ENCODE results near the gene PABPN1L. TPM values are rescaled to one million over a fixed set of nuclear protein-coding genes. Genes with fewer than 3 reads are reported as not detected.

PABPN1L gene
- total RNA-seq, 2 experiments from 2014 or later, result not detected

- Mint-ChIP-seq H3K9me3 (no peaks in the 10 kb centered on the region), H3K4me3 (no peak overlapping the region), H3K36me3 (ENCODE audit: low read depth) (no peaks in the 10 kb centered on the region), H3K4me1 (ENCODE audit: low read depth) (no peaks in the 10 kb centered on the region), H3K27ac (no peak overlapping the region), H3K27me3 (peaks cover 11% of the 10 kb centered on the region)
- Histone ChIP-seq H3K4me1 (ENCODE audit: insufficient read depth, low read length) (peaks cover 6% of the 10 kb centered on the region), H3K4me3 (ENCODE audit: low read length) (no peak overlapping the region), H3K27ac (ENCODE audit: low read depth in 1 of 2, low read length in 2 of 2) (no peak overlapping the region), H3K27me3 (ENCODE audit: control insufficient read depth in 1 of 2, insufficient read depth in 2 of 2, low read length in 2 of 2) (peaks cover 13 to 15% of the 10 kb centered on the region in 2 experiments), H3K36me3 (ENCODE audit: insufficient read depth, low read length) (no peaks in the 10 kb centered on the region), H3K9me3 (ENCODE audit: control insufficient read depth in 1 of 2, insufficient read depth in 1 of 2, low read length in 2 of 2) (peaks cover 0 to 5% of the 10 kb centered on the region in 2 experiments)
- POLR2A ChIA-PET, result interaction anchor here (1.1 kb wide), 1 partner anchor 11 kb away, joined by 3 read pairs; no protein-coding TSS in a partner anchor
- intact Hi-C loops (cut with DNase I, micrococcal nuclease), result no loop called here
- ATAC-seq (ENCODE audit: poor library complexity) (no peak), DNase-seq (no peak)
- TF ChIP-seq CTCF (IDR thresholded peaks at IDR 0.05), result no peak
- CTCF ChIA-PET, result no interaction called here
These were observed 2.7 kb upstream of the PABPN1L start for GRCh38 chr16:88868974-88869672.

GRCh38 chr16:88867581-88868246, 1.3 kb upstream of the PABPN1L start:
- DNase-seq (no peak), ATAC-seq (ENCODE audit: poor library complexity) (no peak)
- no peak overlapping the region for H3K27ac Mint-ChIP-seq
- intact Hi-C loops (cut with DNase I, micrococcal nuclease), result no loop called here
- H3K36me3 ChIP-seq (ENCODE audit: insufficient read depth, low read length), result peaks cover 4% of the 10 kb centered on the region
- peaks cover under 1% of the 10 kb centered on the region for H3K36me3 Mint-ChIP-seq (ENCODE audit: low read depth)
- H3K4me1 Mint-ChIP-seq (ENCODE audit: low read depth), result no peaks in the 10 kb centered on the region
- H3K27me3 Mint-ChIP-seq, result peaks cover 11% of the 10 kb centered on the region
- H3K27ac ChIP-seq (ENCODE audit: low read depth in 1 of 2, low read length in 2 of 2), result no peak overlapping the region
- peaks cover 13 to 15% of the 10 kb centered on the region in 2 experiments for H3K27me3 ChIP-seq (ENCODE audit: control insufficient read depth in 1 of 2, insufficient read depth in 2 of 2, low read length in 2 of 2)
- peaks cover 6% of the 10 kb centered on the region for H3K4me1 ChIP-seq (ENCODE audit: insufficient read depth, low read length)
- no peaks in the 10 kb centered on the region for H3K9me3 ChIP-seq (ENCODE audit: control insufficient read depth in 1 of 2, insufficient read depth in 1 of 2, low read length in 2 of 2)
- TF ChIP-seq CTCF (IDR thresholded peaks at IDR 0.05), result no peak
- no peak overlapping the region for H3K4me3 ChIP-seq (ENCODE audit: low read length)
- no peak overlapping the region for H3K4me3 Mint-ChIP-seq
- H3K9me3 Mint-ChIP-seq, result no peaks in the 10 kb centered on the region
- CTCF ChIA-PET, result no interaction called here
- POLR2A ChIA-PET, result no interaction called here

GRCh38 chr16:88865742-88866141, 718 bp downstream of the PABPN1L start:
- H3K9me3 ChIP-seq (ENCODE audit: control insufficient read depth in 1 of 2, insufficient read depth in 1 of 2, low read length in 2 of 2), result no peaks in the 10 kb centered on the region
- H3K36me3 ChIP-seq (ENCODE audit: insufficient read depth, low read length), result peaks cover 23% of the 10 kb centered on the region
- no peak overlapping the region for H3K27ac ChIP-seq (ENCODE audit: low read depth in 1 of 2, low read length in 2 of 2)
- no peak for ATAC-seq (ENCODE audit: poor library complexity)
- no peak for DNase-seq
- H3K9me3 Mint-ChIP-seq, result no peaks in the 10 kb centered on the region
- POLR2A ChIA-PET, result no interaction called here
- intact Hi-C loops (cut with DNase I, micrococcal nuclease), result no loop called here
- peaks cover 2% of the 10 kb centered on the region for H3K4me1 ChIP-seq (ENCODE audit: insufficient read depth, low read length)
- no peak for TF ChIP-seq CTCF (IDR thresholded peaks at IDR 0.05)
- H3K27me3 ChIP-seq (ENCODE audit: control insufficient read depth in 1 of 2, insufficient read depth in 2 of 2, low read length in 2 of 2), result peaks cover 2 to 3% of the 10 kb centered on the region in 2 experiments
- CTCF ChIA-PET, result no interaction called here
- peaks cover 16% of the 10 kb centered on the region for H3K36me3 Mint-ChIP-seq (ENCODE audit: low read depth)
- no peak overlapping the region for H3K4me3 Mint-ChIP-seq
- H3K27me3 Mint-ChIP-seq, result peaks cover 3% of the 10 kb centered on the region
- no peak overlapping the region for H3K27ac Mint-ChIP-seq
- no peaks in the 10 kb centered on the region for H3K4me1 Mint-ChIP-seq (ENCODE audit: low read depth)
- no peak overlapping the region for H3K4me3 ChIP-seq (ENCODE audit: low read length)

Measured in CD4-positive, alpha-beta T cell (primary cell).